HG03066 (cell line): ENCODE data around the gene HDAC1.
"Not testable (repeated sequence)": the region's sequence is repeated elsewhere in the genome, so short reads cannot be mapped to it uniquely, and the experiment has no call there.

ENCODE experiments used
- ATAC-seq: cut with Tn5 transposase; IDR thresholded peaks from one replicate; pipeline ENCODE4 v1.9.1; 2021; ENCODE audit warnings: low read depth; ENCODE audit not compliant: unreplicated experiment

HDAC1 gene

GRCh38 chr1:32273391-32274208 lies 18.3 kb upstream of the HDAC1 start:
- ATAC-seq, result no peak

- no peak for ATAC-seq
These were observed 17.1 kb upstream of the HDAC1 start for GRCh38 chr1:32274646-32275340.

- no peak for ATAC-seq
These were observed 16.5 kb upstream of the HDAC1 start for GRCh38 chr1:32275424-32275823.

GRCh38 chr1:32276032-32276782 lies 15.7 kb upstream of the HDAC1 start:
- ATAC-seq, result no peak

- ATAC-seq, result not testable (repeated sequence)
These were observed 7.1 kb upstream of the HDAC1 start for GRCh38 chr1:32284777-32285176.

GRCh38 chr1:32285658-32286057 lies 6.2 kb upstream of the HDAC1 start:
- no peak for ATAC-seq

- ATAC-seq, result no peak
These were observed 5.1 kb upstream of the HDAC1 start for GRCh38 chr1:32286763-32287162.

GRCh38 chr1:32289256-32289655 lies 2.6 kb upstream of the HDAC1 start:
- no peak for ATAC-seq

GRCh38 chr1:32291145-32291707 lies 657 bp upstream of the HDAC1 start:
- no peak for ATAC-seq

GRCh38 chr1:32298211-32298610 lies 6.3 kb downstream of the HDAC1 start:
- ATAC-seq, result not testable (repeated sequence)

- no peak for ATAC-seq
These were observed 7.4 kb downstream of the HDAC1 start for GRCh38 chr1:32299327-32299726.

- ATAC-seq, result no peak
These were observed 11.5 kb downstream of the HDAC1 start for GRCh38 chr1:32303358-32303757.

- ATAC-seq, result no peak
These were observed 12.2 kb downstream of the HDAC1 start for GRCh38 chr1:32303997-32304622.

GRCh38 chr1:32305310-32305709 lies 13.4 kb downstream of the HDAC1 start:
- no peak for ATAC-seq

GRCh38 chr1:32307324-32307723 lies 15.4 kb downstream of the HDAC1 start:
- ATAC-seq, result no peak

GRCh38 chr1:32309960-32310359 lies 18.1 kb downstream of the HDAC1 start:
- no peak for ATAC-seq

- no peak for ATAC-seq
These were observed 20.0 kb downstream of the HDAC1 start for GRCh38 chr1:32311709-32312393.

- ATAC-seq, result no peak
These were observed 25.0 kb downstream of the HDAC1 start for GRCh38 chr1:32316903-32317277.

- no peak for ATAC-seq
These were observed 26.4 kb downstream of the HDAC1 start for GRCh38 chr1:32318127-32318869.
